HG02623 (cell line): ENCODE data around the gene CDH5.

ENCODE experiments used
- ATAC-seq: cut with Tn5 transposase; IDR thresholded peaks from one replicate; pipeline ENCODE4 v1.9.1; 2021; ENCODE audit warnings: moderate library complexity; ENCODE audit not compliant: unreplicated experiment

CDH5 gene

DNA sequence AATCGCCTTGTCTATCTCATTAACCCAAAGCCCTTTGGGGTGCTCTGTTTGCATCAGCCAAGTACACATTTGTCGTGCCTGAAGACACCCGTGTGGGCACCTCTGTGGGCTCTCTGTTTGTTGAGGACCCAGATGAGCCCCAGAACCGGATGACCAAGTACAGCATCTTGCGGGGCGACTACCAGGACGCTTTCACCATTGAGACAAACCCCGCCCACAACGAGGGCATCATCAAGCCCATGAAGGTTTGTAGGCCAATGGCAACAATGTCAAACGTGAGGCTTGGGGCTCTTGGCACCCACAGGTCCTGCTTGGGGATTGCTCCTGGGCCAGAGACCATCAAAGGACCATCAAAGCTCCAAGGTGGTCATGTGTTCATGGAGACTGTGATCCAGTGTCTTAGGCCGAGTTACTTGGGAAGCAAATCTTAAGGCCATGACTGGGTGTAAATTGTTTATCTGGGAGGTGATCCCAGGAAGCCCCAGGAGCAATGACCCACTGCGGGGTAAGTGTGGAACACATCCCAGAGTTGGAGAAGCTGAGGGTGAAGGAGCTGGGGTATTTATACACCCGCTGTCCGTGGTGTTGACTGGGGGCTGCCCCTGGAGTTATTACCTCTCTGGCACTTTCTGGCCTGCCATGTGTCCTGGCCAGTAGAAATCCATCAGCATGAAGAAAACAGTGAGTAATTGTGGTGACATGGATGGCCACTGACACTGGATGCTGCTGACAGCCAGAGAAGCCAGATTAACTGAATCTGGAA, 24.0 kb downstream of the CDH5 start:
- ATAC-seq: no peak

DNA sequence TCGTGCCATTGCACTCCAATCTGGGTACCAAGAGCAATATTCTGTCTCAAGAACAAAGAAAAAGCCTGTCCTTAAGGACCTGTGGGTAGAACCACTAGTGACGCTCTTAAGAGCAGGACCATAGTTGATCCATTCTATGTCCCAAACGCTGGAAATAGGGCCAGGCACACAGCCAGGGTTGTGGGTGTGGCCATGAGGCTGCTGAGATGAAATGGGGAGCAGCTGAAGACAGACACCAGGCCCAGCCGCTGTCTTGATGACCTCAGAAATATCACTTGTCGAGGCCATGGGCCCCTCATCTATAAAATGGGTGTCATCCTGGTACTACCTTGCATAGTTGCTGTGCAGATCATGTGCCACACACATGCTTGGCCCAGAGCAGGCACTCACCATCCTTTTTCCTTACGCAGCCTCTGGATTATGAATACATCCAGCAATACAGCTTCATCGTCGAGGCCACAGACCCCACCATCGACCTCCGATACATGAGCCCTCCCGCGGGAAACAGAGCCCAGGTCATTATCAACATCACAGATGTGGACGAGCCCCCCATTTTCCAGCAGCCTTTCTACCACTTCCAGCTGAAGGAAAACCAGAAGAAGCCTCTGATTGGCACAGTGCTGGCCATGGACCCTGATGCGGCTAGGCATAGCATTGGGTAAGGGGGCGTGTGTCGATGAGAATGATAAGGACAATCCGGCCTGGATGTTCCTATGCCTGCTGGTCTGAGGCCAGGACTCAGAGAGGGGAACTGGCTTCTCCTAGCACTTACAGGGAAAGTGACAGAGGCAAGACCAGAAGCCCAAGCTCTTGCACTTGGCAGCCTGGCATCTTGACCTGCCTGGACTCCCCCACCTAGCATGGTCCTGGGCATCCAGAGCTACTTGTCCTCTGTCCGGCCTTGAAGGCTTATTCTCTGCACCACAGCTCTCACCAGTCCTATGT, 25.5 kb downstream of the CDH5 start:
- no peak for ATAC-seq

DNA sequence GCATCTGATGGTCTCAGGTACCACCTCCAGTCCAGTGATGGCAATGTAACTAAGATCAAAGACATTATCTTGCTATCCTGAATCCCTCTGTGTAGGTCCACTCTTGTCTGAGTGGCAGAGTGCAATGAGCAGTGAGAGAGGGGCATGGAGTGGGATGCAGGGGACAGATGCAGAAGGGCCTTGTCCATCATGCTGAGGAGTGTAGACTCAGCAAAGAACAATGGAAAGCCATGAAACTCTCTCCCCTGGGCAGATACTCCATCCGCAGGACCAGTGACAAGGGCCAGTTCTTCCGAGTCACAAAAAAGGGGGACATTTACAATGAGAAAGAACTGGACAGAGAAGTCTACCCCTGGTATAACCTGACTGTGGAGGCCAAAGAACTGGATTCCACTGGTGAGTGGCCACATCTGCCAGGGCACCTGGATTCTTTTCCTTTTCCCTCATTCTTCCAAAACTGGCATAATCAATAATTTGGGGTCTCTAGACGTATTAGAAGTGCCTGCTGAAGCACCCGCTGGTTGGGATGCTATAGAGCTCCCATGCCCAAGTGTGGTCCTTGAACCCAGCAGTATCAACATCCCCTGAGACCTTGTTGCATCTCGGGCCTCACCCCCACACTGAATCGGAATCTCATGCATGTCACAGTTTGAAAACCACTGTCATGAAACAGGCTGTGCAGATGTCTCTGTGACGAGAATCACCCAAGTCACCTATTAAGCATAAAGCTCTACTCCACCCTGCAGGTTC, 29.5 kb downstream of the CDH5 start:
- ATAC-seq: no peak

GRCh38 chr16:66397736-66398433, 31.4 kb downstream of the CDH5 start:
- no peak for ATAC-seq

DNA sequence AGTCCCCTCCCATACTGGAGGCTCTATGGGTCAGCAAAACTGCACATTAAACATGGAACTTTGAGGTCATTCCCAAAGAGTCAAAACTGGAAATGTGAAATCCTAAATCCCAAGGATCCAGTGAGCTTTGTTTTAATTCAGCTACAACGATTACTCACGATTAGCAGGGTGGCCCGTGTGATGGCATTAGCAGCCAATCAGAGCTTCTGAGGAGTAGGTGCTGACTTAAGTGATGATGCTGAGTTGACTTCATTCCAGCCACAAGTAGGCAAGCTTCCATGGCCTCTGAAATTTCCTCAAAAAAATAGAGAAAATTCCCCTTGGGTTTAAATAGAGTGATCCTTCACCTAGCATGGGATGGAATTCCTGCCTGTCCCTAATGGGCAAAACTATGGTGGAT, 32.5 kb downstream of the CDH5 start:
- ATAC-seq: no peak

- no peak for ATAC-seq
These were observed 33.4 kb downstream of the CDH5 start for GRCh38 chr16:66399930-66400329.

- ATAC-seq: no peak
These were observed 34.3 kb downstream of the CDH5 start for GRCh38 chr16:66400503-66401380.

DNA sequence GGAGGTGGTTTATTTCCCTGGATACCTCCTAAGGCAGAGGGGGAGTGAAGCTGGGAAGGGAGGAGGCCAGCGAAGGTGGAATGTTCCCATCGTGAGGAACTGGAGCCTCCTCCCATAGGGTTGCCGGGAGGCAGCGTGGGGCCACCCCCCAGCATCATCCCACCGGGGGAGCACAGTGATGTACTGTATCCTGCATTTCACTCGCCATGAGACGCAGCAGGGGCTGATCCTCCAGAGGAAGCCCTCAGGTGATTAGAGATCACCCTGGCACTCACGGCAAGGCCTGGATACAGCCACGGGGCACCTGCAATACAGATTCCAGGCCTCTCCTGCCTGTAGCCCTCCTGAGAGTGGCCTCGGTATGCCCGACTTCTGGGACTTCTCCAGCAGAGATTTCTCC, 35.1 kb downstream of the CDH5 start:
- ATAC-seq: no peak

DNA sequence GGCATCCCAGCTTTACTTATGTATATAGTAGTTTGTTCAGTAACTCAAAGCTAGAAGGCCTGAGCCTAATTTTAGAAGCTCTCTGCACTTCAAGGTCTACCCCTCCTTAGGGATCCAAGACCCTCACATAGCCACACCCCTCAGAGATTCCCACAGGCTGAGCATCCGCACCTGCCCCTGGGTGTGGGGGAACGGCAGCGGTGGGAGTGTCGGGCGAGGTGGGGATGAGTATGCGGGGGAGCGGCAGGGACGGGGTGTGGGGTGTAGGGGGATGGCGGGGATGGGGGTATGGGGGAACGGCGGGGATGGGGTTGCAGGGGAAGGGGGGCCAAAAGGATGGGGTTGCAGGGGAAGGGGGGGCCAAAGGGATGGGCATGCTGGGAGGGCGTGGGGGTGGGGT, 35.7 kb downstream of the CDH5 start:
- no peak for ATAC-seq

GRCh38 chr16:66402591-66403230, 36.2 kb downstream of the CDH5 start:
- ATAC-seq: no peak

GRCh38 chr16:66403531-66404145, 37.1 kb downstream of the CDH5 start:
- no peak for ATAC-seq

DNA sequence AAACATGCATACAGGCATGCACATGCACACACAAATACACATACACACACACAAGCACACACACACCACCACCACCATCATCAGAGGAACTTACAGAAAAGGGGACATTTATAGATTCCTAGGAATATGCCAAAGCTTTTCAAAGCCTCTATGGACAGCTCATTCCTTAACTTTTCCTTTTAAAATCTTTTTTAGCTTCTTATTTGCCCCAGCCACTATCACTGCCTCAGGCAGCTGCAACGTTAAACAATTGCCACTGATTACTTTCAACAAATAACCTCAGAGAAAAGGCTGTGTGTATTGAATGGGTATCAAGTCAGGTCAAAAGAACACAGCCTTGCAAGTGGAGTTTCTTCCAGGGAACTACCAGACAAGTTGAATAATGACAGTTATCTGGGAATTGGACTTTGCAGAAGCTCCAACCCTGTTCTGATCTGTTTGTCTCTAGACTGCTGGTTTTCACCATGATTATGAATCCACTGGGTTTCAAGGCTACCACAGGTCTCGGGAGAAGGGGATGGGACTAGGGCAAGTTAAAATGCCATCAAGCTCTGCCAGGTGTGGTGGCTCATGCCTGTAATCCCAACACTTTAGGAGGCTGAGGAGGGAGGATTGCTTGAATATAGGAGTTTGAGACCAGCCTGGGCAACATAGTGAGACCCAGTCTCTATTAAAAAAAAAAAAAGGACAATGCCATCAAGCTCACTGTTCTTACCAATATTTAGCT, 38.7 kb downstream of the CDH5 start:
- ATAC-seq: no peak

GRCh38 chr16:66406534-66407221, 40.2 kb downstream of the CDH5 start:
- peak; percentile 77 for ATAC-seq

DNA sequence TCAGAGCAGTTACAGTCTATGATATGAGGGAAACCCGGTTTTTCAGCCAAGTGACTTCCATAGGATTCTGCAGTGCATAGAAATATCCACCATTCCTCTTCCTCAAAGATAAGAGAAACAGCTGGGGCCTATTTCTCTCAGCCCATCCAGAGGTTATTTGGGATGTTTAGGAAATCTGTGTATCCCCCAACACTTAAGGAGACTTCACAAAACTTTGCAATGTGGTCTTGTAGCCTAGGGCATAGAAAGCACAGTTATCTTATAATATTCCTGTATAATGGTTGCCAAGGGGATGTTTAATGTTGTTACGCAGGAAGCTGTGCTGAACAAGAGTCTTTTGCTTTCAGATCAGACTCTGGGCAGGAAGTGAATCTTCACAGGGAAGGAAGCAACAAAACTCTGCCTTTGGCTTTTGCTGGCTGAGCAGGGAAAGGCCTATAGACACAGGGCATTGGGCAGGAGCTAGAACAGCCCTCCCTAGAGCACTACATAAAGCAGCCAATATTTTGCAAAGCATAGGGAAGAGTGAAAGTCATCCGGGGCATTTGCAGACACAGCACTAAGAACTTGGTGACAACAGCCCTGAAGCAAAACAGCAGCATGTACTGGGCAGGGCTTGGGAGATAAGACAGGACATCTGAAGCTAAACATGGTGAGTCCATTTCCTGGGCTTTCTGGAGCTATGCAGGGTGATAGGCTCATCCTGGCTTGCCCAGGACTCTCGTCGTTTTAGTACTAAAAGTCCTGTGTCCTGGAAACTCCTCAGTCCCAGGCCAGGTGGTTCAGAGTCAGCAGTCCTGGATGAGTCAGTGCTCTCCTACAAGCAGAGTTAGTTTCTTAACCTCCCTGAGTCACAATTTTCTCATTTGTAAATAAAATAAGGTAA, 41.9 kb downstream of the CDH5 start:
- no peak for ATAC-seq

DNA sequence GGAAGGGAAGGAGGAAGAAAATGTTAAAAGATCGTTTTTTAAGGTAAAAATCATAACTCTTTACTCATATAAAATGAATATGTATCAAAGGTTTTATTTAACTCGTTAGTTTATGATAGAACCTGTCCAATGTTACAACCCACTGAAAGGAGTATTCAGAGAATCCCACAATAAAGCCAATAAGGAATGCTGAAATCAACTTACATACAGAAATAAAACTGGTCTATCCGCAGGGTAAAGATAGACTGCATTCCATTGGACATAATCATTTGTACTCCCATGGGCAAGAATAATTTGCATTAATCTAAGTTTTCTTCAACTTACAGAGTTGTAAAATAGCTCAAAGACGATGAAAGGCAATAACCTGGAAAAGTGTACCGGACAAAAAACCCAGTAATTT, 42.7 kb downstream of the CDH5 start:
- no peak for ATAC-seq

DNA sequence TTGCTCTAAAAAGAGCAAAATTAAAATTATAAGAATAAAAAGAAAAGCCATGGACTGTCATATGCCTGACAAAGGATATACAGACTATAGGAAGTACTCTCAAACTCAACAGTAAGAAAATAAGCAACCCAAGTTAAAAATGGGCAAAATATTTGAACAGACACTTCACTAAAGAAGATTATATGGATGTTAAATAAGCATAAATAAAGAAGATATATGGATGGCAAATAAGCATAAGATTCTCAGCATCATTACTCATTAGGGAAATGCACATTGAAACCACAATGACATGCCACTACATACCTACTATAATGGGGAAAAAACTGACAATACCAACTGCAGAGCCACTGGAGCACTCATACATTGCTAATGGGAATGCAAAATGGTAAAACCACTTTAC, 45.7 kb downstream of the CDH5 start:
- ATAC-seq: no peak

DNA sequence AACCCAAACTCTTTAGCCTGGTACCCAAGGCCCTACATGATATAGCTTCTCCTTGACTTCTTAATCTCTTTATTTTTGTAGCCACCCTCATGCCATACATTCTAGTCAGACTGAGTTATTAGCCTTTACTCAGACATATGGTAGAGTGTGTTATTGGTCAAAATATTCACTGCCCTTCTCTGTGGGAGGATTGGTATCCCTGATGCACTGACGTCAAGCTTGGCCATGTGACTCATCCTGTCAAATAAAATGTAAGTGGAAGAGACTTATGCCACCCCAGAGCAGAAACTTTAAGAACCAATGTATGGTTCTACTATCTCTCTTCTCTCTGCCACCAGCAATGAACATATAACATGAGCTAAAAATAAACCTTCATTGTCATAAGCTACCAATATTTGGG, 48.4 kb downstream of the CDH5 start:
- no peak for ATAC-seq
